NCI-H1092 (cell line): Measurements from ENCODE around the gene PLCB1.
"Not testable (repeated sequence)": the region's sequence is repeated elsewhere in the genome, so short reads cannot be mapped to it uniquely, and the experiment has no call there.

Experiments used
- DNase-seq: peaks from one replicate; lab custom pipeline; 2025; lab: John Stamatoyannopoulos, UW

PLCB1 gene

DNA sequence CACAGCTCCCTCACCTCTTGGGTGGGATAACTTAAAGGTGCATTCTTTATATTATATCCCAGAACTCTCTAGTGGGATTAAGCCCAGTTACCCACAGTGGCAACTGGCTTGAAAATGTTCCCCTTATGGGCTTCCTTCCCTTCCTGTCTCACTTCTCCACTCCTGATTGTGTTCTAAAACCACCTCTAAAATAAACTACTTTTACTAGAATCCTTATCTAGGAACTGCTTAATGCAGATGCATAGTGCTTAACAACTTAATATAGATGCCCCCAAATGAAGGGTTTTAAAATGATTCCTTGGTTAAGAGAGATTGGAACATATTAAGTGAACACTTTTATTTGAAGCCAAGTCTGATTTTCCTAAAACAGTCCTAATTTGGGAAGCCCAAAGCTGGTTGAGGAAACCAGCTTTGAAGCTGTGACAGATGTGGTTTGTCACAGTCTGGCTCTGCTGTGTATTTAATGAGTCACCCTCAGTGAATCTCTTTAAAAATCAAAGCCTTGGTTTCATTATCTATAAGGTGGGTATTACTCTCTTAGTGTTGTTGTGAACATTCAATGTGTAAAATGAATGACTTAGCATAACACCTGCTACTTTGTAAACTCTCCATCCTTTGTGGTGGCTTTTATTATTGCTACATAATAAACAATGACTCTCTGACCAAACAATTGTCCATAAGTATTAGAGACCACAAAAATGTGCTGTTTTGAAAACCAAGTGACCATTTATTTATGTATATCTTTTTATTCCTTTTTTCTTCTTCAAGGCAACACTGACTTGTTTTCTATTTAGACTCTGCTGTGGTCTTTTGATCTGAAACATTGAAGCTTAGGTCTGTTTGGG, 24.4 kb downstream of the PLCB1 start:
- no peak for DNase-seq

DNA sequence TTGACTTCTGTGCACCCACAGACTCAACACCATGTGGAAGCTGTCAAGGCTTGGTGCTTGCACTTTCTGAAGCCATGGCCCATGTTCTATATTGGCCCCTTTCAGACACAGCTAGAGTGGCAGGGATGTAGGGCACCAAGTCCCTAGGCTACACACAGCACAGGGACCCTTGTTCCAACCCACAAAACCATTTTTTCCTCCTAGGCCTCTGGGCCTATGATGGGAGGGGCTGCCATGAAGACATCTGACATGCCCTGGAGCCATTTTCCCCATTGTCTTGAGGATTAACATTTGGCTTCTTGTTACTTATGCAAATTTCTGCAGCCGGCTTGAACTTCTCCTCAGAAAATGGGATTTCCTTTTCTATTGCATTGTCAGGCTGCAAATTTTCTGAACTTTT, 27.2 kb downstream of the PLCB1 start:
- not testable (repeated sequence) for DNase-seq

DNA sequence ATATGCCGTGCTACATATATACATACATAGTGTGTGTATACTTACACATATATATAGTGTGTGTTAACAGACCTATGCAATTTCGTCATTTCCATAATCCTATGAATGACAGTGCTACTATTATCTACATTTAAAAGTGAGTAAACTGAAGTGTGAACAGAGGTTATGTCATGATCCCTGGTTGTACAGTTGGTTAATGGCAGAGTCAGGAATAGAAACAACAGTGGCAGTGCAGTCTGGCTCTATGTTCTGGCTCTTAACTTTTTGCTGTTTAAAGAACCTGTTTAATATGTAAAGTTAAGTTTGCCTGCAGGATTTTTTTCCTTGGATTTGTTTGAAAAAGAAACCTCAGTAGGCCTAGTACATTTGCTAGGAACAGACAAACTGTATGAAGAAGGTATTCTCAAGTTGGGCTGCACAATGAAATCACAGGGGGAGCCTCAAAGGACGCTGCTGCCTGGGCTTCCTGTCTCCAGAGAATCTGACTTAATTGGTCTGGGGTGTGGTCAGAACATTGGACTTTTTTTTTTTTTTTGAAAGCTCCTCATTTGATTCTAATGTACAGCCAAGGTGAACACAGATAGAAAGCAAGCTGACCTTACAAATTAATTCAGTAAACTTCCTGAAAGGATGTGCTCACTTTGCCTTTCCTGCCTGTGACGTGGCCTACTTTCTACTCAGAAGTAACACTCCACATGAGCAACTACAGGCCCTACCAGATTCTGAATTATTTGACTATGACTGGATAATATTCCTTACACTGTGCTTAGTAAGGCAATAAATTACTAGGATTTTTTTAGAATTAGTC, 29.4 kb downstream of the PLCB1 start:
- no peak for DNase-seq

DNA sequence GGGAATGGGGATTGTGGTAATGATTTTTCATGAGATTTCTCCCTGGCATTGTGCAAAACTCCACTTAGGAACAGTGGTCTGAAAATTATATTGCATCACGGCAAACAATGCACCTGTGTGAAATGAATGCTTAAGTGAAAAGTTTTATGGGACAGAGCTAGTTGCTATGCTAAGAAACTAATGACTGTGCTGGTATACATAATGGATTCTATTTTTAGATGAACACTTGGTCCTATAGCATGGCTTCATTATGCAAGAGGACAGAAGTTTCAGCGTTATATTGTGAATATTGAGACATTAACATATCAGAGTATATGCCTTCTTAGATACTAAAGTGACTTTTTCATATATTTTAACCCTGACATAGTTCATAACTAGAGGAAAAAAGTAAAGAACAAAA, 30.5 kb downstream of the PLCB1 start:
- no peak for DNase-seq

DNA sequence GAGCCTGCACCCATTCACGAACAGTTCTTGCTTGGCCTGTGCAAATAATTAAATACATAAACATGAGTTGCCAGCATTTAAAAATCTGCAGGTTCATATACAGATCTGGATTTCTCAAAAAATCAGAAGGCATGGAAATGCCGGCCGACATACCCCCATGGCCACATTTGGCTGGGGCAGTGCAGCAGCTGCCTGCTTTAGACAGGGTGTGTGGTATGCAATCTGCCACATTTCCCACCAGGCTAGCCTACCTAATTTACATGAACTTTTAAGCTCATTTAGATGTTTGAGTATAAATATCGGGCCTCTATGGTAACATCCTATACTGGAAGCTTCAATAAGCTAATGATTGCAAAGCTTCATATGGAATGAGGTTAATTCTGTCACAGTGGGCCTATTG, 31.5 kb downstream of the PLCB1 start:
- DNase-seq = no peak

DNA sequence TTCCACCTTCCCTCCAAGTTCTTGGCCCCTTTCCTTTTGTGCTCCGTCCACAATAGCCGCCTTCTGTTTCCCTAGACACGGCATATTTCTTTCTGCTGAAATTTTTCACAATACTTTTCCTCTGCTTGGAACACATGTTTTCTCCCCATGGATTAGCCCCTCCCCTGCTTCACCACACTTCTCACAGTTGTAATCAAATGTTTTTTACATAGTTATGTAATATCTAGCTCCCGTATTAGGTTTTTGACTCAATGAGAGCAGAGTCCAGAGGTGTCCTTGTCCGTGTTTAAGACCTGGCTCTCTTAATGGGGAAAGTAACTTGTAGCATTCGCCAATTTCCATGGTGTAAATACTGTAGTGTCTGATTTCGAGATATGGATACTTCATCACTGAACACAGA, 34.7 kb downstream of the PLCB1 start:
- DNase-seq = no peak

DNA sequence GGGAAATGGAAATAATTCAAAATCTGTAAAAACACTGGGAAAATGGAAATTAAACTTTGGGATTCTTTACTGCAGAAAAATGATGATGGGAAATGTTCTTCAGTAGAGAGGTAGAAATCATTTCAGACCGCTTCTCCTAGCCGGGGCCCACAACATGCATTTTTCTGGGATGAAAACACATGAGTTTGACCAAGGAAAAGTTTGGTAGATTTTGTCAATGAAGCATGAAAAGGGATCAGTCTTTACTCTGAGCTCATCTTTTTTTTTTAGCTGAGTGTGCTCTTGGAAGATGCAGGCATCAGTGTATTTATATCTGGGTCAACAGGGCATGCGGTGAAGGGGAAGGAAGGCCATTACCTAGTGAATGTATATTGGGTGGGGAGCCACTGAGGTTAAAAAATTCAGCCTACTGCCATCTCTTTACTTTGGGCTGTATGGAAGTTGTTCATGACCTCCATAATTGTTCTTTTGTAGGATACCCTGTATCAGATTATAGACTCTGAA, 36.8 kb downstream of the PLCB1 start:
- DNase-seq = no peak

DNA sequence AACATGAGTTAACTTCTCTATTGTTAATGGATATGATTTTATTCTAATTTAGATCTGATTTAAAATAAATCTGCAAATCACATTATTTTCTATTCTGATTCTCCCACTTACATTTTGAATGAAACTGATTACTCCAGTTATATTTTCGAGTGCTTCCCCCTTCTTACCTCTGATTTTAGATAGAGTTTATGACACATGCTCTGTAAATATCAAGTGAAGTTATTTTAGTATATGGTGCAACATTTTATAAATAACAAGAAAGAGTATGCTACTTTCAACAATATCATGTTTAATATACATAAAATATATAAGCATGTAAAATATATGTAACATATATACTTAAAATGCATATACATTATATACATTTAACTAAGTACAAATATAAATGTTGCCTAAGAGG, 38.9 kb downstream of the PLCB1 start:
- DNase-seq = no peak

DNA sequence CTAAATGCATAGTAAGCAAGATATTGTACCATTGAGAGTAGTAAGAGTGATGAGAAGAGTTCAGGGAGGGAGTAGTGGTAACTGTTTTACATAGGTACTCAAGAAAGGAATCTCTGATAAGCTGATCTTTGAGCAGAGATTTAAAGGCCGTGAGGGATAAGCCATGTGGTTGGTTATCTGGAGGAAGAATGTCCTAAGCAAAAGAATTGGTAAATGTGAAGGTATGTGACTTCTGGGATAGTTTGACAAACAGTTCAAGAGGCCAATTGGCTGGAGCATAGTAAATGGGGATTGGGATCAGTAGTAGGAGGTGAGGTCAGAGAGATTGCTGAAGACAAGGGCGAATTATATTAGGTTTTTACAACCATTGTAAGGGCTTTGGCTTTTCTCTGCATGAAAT, 40.1 kb downstream of the PLCB1 start:
- DNase-seq = no peak

DNA sequence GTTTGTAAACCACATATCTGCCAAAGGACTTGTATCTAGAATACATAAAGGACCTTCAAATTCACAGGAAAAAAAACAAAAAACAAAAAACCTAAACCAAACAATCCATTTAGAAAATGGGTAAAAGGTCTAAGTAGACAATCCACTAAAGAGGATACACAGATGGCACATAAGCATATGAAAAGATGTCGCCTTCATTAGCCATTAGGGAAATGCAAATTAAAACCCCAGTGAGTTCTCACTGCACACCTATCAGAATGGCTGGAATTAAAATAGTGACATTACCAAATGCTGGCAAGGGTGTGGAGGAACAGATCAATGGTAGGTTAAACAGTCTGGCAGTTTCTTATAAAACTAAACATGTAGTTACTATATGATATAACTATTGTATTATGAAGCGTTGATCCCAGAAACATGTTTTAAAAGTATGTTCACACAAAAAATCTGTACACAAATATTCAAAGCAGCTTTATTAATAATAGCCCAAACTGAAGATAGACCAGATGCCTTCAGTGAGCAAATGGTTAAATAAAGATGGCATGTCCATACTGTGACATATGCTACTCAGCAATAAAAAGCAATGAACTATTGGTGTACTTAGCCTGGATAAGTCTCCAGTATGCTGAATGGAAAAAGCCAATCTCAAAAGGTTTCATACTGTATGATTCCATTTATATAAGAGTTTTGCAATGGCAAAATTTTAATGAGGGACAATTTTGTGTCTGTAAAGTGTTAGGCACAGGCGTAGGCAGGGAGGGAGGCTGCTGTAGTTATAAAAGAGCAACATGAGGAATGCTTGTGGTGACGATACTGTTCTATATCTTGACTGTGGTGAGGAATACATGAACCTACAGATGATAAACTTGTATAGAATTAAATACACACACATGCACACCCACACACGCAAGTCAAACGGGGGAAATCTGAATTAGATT, 43.9 kb downstream of the PLCB1 start:
- DNase-seq = no peak

DNA sequence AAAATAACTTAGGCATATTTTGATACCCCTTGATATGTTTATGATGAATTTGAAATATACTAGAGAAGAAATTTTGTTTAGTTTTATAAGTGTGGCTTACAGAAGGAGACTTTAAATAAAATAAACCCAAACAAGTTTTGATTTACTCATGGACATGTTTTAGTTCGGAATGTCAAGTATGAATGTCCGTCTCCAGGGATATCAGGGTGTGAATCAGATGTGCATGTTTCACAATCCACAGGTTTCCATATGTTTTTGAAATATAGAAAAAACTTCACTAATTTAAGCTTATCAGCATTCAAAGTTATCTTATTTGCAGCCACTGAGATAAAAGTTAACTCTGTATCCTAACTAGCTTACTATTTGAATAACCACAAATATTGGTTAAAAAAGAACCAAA, 51.5 kb downstream of the PLCB1 start:
- DNase-seq = no peak

DNA sequence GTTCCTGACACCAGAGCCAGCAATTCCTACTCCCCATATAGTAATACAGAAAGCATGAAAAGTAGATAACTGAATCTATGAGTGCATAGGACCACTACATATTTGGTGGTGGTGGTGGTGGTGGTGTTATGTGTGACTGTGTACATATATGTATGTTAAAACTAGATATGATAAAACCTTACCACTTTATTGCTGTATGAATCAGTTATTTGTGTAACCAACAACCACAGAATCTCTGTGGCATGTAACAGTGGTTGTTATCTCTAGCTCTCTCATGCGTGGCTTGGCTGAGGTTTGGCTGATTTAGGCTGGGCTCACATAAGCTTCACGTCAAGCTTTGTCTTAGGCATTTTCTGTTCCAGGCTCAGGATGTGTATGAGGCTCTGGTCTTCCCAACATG, 55.7 kb downstream of the PLCB1 start:
- no peak for DNase-seq

DNA sequence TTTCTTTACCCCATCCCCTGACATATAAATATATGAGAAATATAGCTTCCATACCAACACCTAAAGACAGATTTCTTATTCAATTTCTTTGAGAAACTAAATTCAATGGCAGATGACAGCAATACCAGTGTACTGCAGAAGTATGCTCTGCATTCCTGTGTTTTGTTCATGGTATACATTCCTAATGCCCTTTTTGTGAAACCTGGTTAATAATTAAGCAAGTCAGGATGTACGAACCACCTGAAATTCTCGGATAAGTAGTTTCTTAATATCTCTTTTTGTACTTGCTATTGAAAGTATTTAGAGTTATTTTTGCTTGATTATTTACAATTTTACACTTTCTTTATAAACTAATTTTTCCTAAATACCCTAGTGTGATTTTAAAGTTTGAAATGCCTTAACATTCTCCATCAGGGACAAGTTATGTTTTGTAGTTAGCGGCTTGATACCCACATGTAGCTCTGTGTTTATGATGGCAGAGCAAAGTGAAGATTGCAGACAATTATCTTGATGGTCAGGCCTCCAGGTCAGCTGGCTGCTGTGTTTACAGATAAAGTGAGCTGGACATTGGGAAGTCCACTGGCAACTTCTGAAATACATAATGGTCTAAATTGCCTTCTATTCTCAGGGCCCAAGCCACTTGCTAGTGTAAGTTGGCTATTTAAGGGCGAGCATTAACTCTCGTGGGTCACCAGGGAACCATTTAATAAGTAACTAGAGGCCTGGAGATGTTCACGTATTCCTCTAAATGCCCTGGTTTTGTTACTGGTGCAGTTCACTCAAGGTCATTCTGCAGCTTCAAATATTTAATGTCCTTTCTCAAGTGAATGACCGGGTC, 58.2 kb downstream of the PLCB1 start:
- DNase-seq = no peak

DNA sequence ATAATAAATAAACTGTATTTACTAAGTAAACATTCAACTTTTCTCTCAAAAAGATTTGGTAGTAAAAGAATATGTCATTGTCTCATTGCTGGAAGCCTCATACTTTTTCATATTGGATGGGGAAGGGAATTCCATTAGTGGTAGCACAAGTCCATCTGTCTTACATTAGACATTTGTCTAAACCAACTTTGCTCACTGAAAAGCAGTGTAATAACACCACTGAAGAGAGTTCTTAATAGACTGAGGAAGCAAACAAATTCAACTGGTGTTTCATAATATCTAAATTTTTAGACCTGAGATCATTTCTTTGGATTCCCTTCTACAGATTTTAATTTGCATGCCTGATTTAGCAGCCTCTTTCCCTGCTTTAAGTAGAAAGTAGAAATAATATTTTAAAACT, 62.7 kb downstream of the PLCB1 start:
- DNase-seq = no peak

DNA sequence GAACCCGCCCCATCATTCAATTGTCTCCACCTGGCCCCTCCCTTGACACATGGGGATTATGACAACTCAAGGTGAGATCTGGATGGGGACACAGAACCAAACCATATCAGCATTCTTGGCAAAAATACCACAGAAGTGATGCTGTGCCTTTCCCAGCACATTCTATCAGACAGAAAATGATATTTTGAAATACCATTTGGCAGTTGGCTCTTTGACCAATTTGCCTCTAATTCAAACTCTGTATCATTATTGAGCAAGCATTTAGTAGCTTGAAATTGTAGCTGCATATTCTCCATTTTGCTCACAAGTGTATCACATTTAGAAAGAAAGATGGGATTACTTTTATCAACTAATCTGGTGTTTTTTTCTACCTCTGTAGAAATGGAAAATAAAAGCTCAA, 64.0 kb downstream of the PLCB1 start:
- DNase-seq = no peak

DNA sequence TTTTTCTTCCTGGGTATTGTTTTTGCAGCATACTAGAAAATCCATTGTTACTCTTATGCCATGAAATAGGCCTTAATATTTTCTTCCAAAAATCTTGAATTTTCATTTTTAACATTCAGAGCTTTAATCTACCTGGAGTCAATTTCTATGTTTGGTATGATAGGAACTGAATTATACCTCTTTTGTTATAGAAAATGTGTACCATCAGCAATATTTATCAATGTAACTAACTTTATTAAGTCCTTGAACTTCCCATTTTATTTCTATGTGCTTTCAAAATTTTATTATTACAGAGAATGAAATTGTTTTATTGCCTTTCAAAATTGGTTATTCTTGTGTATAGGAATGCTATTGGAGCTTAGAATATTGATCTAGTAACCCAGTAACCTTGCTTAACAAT, 68.2 kb downstream of the PLCB1 start:
- DNase-seq = no peak

DNA sequence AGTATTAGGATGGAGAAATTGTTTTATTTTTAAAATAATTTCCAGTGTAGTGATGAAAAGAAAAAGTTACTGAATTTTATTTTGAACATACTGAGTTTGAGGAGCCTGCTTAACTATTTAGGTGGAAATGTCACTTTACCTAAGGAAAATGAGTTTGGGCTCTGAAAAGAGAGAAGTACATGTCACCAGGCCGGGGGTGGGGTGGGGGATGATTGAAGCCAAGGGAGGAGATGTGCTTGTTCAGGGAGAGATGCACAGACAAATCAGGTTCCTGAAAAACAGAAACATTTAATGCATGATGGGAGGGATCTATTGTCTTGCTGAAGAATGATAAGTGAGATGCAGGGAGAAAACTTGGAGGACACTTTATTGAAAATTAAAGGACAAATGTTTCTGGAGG, 71.3 kb downstream of the PLCB1 start:
- DNase-seq = no peak

DNA sequence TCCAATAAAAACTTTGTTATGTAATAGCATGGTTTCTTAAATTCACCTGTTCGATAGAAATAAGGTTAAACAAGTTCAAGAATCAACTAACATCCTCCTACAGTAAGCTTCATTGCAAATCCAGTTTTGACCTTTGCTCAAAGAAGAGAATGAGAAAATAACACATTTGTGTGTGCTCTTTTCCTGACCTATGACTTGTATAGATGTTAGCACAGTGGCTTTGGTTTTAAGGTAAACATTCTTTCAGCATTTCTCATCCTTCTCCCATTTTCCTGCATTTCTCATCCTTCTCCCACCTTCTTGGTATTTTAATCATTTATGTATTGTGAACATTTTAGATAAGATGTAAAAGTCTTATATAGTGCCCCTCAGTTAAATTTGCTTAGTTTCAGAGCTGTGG, 73.9 kb downstream of the PLCB1 start:
- DNase-seq = no peak

DNA sequence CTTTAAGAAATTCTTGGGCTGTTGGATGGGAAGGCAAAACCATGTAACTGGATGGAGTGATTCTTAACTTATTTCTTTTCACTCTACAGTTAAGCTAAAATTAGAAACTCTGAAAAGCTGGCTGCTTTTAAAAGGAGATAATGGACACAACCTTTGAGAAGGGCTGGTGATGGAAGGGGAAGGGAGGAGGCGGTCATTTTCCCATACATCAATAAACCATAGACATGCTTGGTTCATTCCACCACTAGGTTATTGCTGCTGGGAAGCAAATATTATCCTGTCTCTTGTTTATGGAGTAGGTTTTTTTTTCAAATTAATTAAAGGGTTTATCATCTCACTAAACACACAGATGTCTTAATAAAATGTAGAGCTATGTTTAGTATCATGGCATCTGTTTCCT, 76.2 kb downstream of the PLCB1 start:
- DNase-seq = no peak

DNA sequence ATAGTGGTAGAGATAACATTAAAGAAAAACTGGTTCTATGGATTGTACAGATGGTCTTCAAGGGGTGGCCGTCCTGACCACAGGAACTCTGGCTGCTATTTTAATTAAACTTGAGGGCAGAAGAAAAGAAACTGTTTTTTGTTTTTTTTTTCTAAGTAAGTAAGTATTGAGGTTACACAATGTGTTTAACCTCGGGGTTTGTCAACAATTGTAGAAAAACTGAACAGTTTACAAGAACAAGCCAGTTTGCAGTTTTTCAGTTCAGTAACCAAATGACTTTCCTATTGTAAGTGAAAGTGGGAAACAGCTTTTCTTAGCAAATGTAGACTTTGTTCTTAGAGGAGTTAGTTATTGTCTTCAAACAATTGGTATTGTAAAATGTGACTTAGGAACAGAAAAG, 77.0 kb downstream of the PLCB1 start:
- DNase-seq = no peak

DNA sequence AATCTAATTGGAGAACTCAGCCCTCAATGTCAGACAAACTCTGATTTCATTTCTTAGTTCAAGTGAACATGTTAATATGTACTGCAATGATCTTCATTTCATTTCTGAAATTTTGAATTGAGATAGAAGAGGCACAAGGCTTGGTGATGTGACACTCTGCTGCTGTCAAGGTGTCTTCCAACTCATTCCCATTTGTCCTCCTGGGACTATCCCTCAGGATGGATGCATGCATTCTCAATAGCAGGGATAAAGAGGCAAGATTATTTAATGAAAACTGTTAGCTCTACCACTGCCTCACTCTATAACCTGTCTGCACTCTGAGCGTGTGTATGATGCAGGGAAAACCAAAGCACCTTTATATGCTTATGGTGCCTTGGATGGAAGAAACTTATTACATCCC, 78.7 kb downstream of the PLCB1 start:
- DNase-seq = no peak
